Measurements from ENCODE around the gene ZNF691. TPM values are rescaled to one million over a fixed set of nuclear protein-coding genes. Genes with fewer than 3 reads are reported as not detected.

The ZNF691 gene
- total and polyA plus RNA-seq, 3 donors from 2014 or later = 12.9 to 17.3 (median 16.7) TPM

DNA sequence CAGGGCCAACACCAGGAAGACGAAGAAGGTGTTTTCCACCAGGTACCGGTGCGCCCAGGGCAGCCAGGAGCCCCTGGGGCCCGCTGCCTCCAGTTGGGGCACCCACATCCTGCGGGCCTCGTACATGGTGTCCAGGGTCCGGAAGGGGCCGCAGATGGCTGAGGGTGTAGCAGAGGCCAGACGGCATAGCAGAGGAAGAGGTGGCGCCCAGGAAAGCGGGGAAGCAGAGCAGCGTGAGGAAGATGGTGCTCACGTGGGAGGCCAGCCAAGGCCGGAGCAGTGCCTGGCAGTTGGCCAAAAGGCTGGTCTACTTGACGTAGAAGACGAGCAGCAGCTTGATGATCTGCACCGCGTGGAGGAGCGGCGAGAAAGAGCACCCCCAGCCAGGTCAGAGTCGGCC lies 40.4 kb downstream of the ZNF691 start:
- TF ChIP-seq POLR2A (IDR thresholded peaks at IDR 0.05) = no peak
- TF ChIP-seq, protein P1, sequence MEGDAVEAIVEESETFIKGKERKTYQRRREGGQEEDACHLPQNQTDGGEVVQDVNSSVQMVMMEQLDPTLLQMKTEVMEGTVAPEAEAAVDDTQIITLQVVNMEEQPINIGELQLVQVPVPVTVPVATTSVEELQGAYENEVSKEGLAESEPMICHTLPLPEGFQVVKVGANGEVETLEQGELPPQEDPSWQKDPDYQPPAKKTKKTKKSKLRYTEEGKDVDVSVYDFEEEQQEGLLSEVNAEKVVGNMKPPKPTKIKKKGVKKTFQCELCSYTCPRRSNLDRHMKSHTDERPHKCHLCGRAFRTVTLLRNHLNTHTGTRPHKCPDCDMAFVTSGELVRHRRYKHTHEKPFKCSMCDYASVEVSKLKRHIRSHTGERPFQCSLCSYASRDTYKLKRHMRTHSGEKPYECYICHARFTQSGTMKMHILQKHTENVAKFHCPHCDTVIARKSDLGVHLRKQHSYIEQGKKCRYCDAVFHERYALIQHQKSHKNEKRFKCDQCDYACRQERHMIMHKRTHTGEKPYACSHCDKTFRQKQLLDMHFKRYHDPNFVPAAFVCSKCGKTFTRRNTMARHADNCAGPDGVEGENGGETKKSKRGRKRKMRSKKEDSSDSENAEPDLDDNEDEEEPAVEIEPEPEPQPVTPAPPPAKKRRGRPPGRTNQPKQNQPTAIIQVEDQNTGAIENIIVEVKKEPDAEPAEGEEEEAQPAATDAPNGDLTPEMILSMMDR (IDR thresholded peaks at IDR 0.05) = no peak
- Histone ChIP-seq H3K9me3 (no peaks in the 10 kb centered on the region), H3K4me3 (no peak overlapping the region), H3K36me3 (ENCODE audit: low read depth, missing control alignments) (no peaks in the 10 kb centered on the region), H3K27me3 (no peaks in the 10 kb centered on the region), H3K4me1 (no peaks in the 10 kb centered on the region), H3K27ac (no peak overlapping the region)
- DNase-seq = no peak
- intact Hi-C loops (cut with DNase I; ENCODE audit: low total_unique reads) = no loop called here
- WGBS, 2 donors = 24 to 43% methylated on average over 8 to 21 of the region's 21 CpGs

DNA sequence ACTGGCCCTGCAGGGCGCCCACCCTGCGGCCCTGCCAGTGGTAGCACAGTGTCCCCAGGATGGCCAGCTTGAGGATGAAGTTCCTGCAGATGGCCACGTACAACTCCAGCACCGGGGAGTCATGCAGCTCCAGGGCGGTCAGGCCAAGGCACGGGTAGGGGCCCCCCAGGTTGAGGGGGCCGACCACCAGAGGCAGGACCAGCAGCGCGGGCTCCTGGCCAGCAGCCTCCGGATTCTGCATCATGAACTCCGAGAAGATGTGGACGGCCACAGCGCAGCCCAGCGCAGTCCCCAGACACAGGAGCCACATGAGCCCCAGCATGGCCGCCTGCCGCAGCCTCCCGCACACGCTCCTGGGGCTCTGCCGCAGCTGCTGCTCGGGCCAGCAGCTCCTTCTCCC lies 41.0 kb downstream of the ZNF691 start:
- H3K9me3 ChIP-seq = no peaks in the 10 kb centered on the region
- peak overlapping the region in 1 of 2 donors; percentile 14 for H3K4me3 ChIP-seq
- WGBS, 2 donors = 72 to 83% methylated on average over 5 to 20 of the region's 20 CpGs
- no peaks in the 10 kb centered on the region for H3K36me3 ChIP-seq (ENCODE audit: low read depth, missing control alignments)
- intact Hi-C loops (cut with DNase I; ENCODE audit: low total_unique reads) = no loop called here
- H3K27me3 ChIP-seq = no peaks in the 10 kb centered on the region
- no peak overlapping the region for H3K27ac ChIP-seq
- no peak for DNase-seq
- H3K4me1 ChIP-seq = no peaks in the 10 kb centered on the region
- TF ChIP-seq POLR2A (IDR thresholded peaks at IDR 0.05) = no peak
- TF ChIP-seq, protein P1 (IDR thresholded peaks at IDR 0.05) = no peak

DNA sequence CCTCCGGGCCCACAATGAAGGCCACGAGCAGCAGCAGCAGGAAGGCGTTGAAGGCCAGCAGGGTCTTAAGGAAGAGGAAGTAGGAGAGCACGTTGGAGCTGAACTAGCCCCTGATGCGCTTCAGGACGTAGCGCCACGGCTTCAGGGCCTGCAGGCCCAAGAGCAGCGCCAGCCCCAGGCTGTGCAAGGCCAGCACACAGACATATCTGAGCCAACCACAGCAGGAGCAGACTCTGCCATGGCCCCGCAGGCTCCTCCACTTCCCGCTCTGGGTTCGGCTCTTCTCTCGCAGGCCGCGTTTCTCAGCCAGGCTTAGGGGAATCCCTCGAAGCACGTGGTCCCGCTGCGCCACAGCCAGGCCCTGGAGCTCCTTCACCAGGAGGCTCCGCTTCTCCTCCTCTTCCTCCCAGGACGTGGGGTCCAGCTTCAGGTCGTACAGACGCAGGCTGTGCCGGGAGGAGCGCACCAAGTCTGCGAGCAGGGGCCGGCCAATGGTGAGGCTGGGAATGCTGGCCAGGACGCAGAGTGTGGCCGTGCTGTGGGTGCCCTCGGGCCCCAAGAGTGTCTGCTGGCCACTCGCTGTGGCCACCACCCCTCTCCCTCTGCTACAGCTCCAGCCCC lies 41.7 kb downstream of the ZNF691 start:
- Histone ChIP-seq H3K36me3 (ENCODE audit: low read depth, missing control alignments) (no peaks in the 10 kb centered on the region), H3K27ac (no peak overlapping the region), H3K4me3 (peak overlapping the region in 1 of 2 donors; percentile 14), H3K9me3 (no peaks in the 10 kb centered on the region), H3K27me3 (no peaks in the 10 kb centered on the region), H3K4me1 (no peaks in the 10 kb centered on the region)
- intact Hi-C loops (cut with DNase I; ENCODE audit: low total_unique reads) = no loop called here
- 64 to 69% methylated on average over 14 to 31 of the region's 31 CpGs for WGBS, 2 donors
- TF ChIP-seq, protein P1 (IDR thresholded peaks at IDR 0.05) = no peak
- no peak for TF ChIP-seq POLR2A (IDR thresholded peaks at IDR 0.05)
- no peak for DNase-seq

GRCh38 chr1:42889264-42889663 lies 42.9 kb downstream of the ZNF691 start:
- no peaks in the 10 kb centered on the region for H3K36me3 ChIP-seq (ENCODE audit: low read depth, missing control alignments)
- no peaks in the 10 kb centered on the region for H3K4me1 ChIP-seq
- DNase-seq = no peak
- no peak for TF ChIP-seq POLR2A (IDR thresholded peaks at IDR 0.05)
- TF ChIP-seq, protein P1 (IDR thresholded peaks at IDR 0.05) = no peak
- intact Hi-C loops (cut with DNase I; ENCODE audit: low total_unique reads) = no loop called here
- 72 to 82% methylated on average over 4 of the region's 4 CpGs for WGBS, 2 donors
- no peaks in the 10 kb centered on the region for H3K9me3 ChIP-seq
- H3K27ac ChIP-seq = no peak overlapping the region
- no peak overlapping the region for H3K4me3 ChIP-seq
- H3K27me3 ChIP-seq = no peaks in the 10 kb centered on the region

All from testis (tissue), 3 donors.